GM23338 (cell line): ENCODE results near the gene DCBLD2. TPM values are rescaled to one million over a fixed set of nuclear protein-coding genes. Genes with fewer than 3 reads are reported as not detected.

Experiments
- ATAC-seq: fragments of 200-7000 bp; cut with Tn5 transposase; 3 replicates; pipeline ENCODE4 v1.9.1; 2020
- DNase-seq: peaks from one replicate; pipeline ENCODE4 v3.0.0-alpha.2; 2015; ENCODE audit warnings: low spot score
- H2AFZ ChIP-seq: fragments of 200-600 bp; sonication (generic); 2 replicates; pipeline ENCODE4 v1.8.0; 2016; ENCODE audit warnings: antibody characterized with exemption, mild to moderate bottlenecking, moderate library complexity
- H3F3A ChIP-seq: fragments of 200-600 bp; sonication (generic); replicated peaks from 2 replicates; pipeline ENCODE4 v1.8.0; 2017; ENCODE audit warnings: antibody characterized with exemption, mixed run types, low read depth
- H3K27ac ChIP-seq: fragments of 200-600 bp; sonication (generic); 2 replicates; pipeline ENCODE4 v1.6.1; 2016; ENCODE audit warnings: low read depth
- H3K27me3 ChIP-seq: fragments of 200-600 bp; sonication (generic); 2 replicates; pipeline ENCODE4 v1.8.0; 2016; ENCODE audit warnings: mild to moderate bottlenecking, mixed run types, moderate library complexity; ENCODE audit not compliant: insufficient read depth
- H3K36me3 ChIP-seq: fragments of 200-600 bp; sonication (generic); 2 replicates; pipeline ENCODE4 v1.8.0; 2016; ENCODE audit warnings: mild to moderate bottlenecking; ENCODE audit not compliant: insufficient read depth
- H3K4me1 ChIP-seq: fragments of 200-600 bp; sonication (generic); 2 replicates; pipeline ENCODE4 v1.8.0; 2016; ENCODE audit warnings: mild to moderate bottlenecking, moderate library complexity; ENCODE audit not compliant: insufficient read depth
- H3K4me2 ChIP-seq: fragments of 200-600 bp; sonication (generic); 2 replicates; pipeline ENCODE4 v1.7.1; 2017; ENCODE audit warnings: mixed run types
- H3K4me3 ChIP-seq: fragments of 200-600 bp; sonication (generic); 2 replicates; pipeline ENCODE4 v1.6.1; 2016; ENCODE audit warnings: mixed run types
- H3K79me2 ChIP-seq: fragments of 200-600 bp; sonication (generic); replicated peaks from 2 replicates; pipeline ENCODE4 v1.8.0; 2017; ENCODE audit warnings: mild to moderate bottlenecking; ENCODE audit not compliant: insufficient read depth
- H3K9me2 ChIP-seq: fragments of 200-600 bp; sonication (generic); 2 replicates; pipeline ENCODE4 v1.8.0; 2017; ENCODE audit not compliant: insufficient read depth
- H4K20me1 ChIP-seq: fragments of 200-600 bp; sonication (generic); replicated peaks from 2 replicates; pipeline ENCODE4 v1.8.0; 2017; ENCODE audit warnings: mild to moderate bottlenecking; ENCODE audit not compliant: insufficient read depth
- H3K27ac Mint-ChIP-seq: 2 replicates; pipeline ENCODE4 v1.8.0; 2020; ENCODE audit warnings: inconsistent platforms, mild to moderate bottlenecking, moderate library complexity, mixed read lengths
- H3K27me3 Mint-ChIP-seq: 3 replicates; pipeline ENCODE4 v1.8.0; 2022; ENCODE audit warnings: low read depth, mild to moderate bottlenecking, moderate library complexity, mixed read lengths, inconsistent platforms; ENCODE audit not compliant: insufficient read depth, poor library complexity
- H3K36me3 Mint-ChIP-seq: 3 replicates; pipeline ENCODE4 v1.8.0; 2021; ENCODE audit warnings: low read depth, mild to moderate bottlenecking, inconsistent platforms, moderate library complexity, mixed read lengths
- H3K4me1 Mint-ChIP-seq: 3 replicates; pipeline ENCODE4 v1.8.0; 2020; ENCODE audit warnings: mild to moderate bottlenecking, inconsistent platforms, mixed read lengths
- H3K4me3 Mint-ChIP-seq: 3 replicates; pipeline ENCODE4 v1.8.0; 2021; ENCODE audit warnings: moderate library complexity, mild to moderate bottlenecking, inconsistent platforms, mixed read lengths
- H3K9me3 Mint-ChIP-seq: 3 replicates; pipeline ENCODE4 v1.8.0; 2020; ENCODE audit warnings: moderate library complexity, mild to moderate bottlenecking, inconsistent platforms, mixed read lengths
- CREB1 ChIP-seq: fragments of 250-450 bp; sonication (Bioruptor Pico); IDR thresholded peaks from 2 replicates; pipeline ENCODE4 v1.5.0; 2020; ENCODE audit warnings: low read depth, mild to moderate bottlenecking, moderate library complexity
- CTCF ChIP-seq, 2 experiments: fragments of 200-600 bp in 1 of 2; sonication (generic) in 1 of 2; conservative IDR thresholded peaks; 2 replicates each; pipeline versions ENCODE4 v1.5.1 to v1.6.1; 2016 to 2017; ENCODE audit warnings: antibody characterized with exemption in 2 of 2, low read depth in 2 of 2, mild to moderate bottlenecking in 2 of 2, moderate library complexity in 1 of 2
- ETS1 ChIP-seq: IDR thresholded peaks from 2 replicates; pipeline ENCODE4 v1.6.1; 2016; ENCODE audit warnings: antibody characterized with exemption
- EZH2 ChIP-seq: fragments of 200-600 bp; sonication (generic); IDR thresholded peaks from one replicate; pipeline ENCODE4 v1.8.0; 2017; ENCODE audit warnings: antibody characterized with exemption, mild to moderate bottlenecking, low read depth; ENCODE audit not compliant: unreplicated experiment
- EZH2phosphoT487 ChIP-seq: fragments of 200-600 bp; sonication (generic); IDR thresholded peaks from one replicate; pipeline ENCODE4 v1.8.1; 2018; ENCODE audit warnings: antibody characterized with exemption; ENCODE audit not compliant: unreplicated experiment
- JUNB ChIP-seq: IDR thresholded peaks from one replicate; pipeline ENCODE4 v1.6.1; 2016; ENCODE audit warnings: antibody characterized with exemption; ENCODE audit not compliant: unreplicated experiment
- NANOG ChIP-seq: IDR thresholded peaks from 2 replicates; pipeline ENCODE4 v1.6.1; 2016; ENCODE audit warnings: antibody characterized with exemption, borderline replicate concordance
- POLR2AphosphoS5 ChIP-seq: IDR thresholded peaks from 2 replicates; pipeline ENCODE4 v1.6.1; 2016; ENCODE audit warnings: antibody characterized with exemption, low read depth
- REST ChIP-seq: IDR thresholded peaks from one replicate; pipeline ENCODE4 v1.6.1; 2018; ENCODE audit warnings: antibody characterized with exemption; ENCODE audit not compliant: unreplicated experiment
- STAT1 ChIP-seq: IDR thresholded peaks from one replicate; pipeline ENCODE4 v1.6.1; 2016; ENCODE audit warnings: antibody characterized with exemption; ENCODE audit not compliant: unreplicated experiment
- ZNF114 ChIP-seq: fragments of 250-450 bp; sonication (Bioruptor Pico); IDR thresholded peaks from 2 replicates; pipeline ENCODE4 v1.5.0; 2020; ENCODE audit warnings: mild to moderate bottlenecking, moderate library complexity
- ZNF331 ChIP-seq: fragments of 250-450 bp; sonication (Bioruptor Pico); IDR thresholded peaks from 2 replicates; pipeline ENCODE4 v1.5.0; 2020; ENCODE audit warnings: low read depth, mild to moderate bottlenecking, moderate library complexity
- ZNF462 ChIP-seq: fragments of 250-450 bp; sonication (Bioruptor Pico); IDR thresholded peaks from 2 replicates; pipeline ENCODE4 v1.5.0; 2020; ENCODE audit warnings: mild to moderate bottlenecking, moderate library complexity
- polyA plus RNA-seq: library from polyadenylated mRNA; unstranded; fragments of >200 nt; fragmentation: Nextera tagmentation; extraction: Ambion mirVana; gene quantifications from 2 replicates; pipeline ENCODE4 v1.2.1, GENCODE V29; 2016
- total RNA-seq: library from RNA; depleted of rRNA; stranded (reverse); fragments of >200 nt; shearing (Covaris generic); gene quantifications from 2 replicates; pipeline ENCODE4 v1.2.3, GENCODE V29; 2014

Gene DCBLD2
- total and polyA plus RNA-seq, 2 experiments from 2014 or later = 25.9 to 69.7 TPM

GRCh38 chr3:98791341-98792325 lies 109.9 kb downstream of the DCBLD2 start:
- no peak for DNase-seq

More at GRCh38 chr3:98791341-98792325, 109.9 kb downstream of the DCBLD2 start:
- Mint-ChIP-seq H3K4me3 (no peak overlapping the region), H3K4me1 (peaks cover 3% of the 10 kb centered on the region; the same call in 2 of the 3 replicates), H3K27ac (peak overlapping the region; percentile 64; the same call in 1 of the 2 replicates), H3K9me3 (no peaks in the 10 kb centered on the region), H3K36me3 (no peaks in the 10 kb centered on the region), H3K27me3 (no peaks in the 10 kb centered on the region)
- H3K79me2 ChIP-seq = no peaks in the 10 kb centered on the region
- ATAC-seq = no peak
- H3K9me2 ChIP-seq = no peaks in the 10 kb centered on the region
- no peaks in the 10 kb centered on the region for H3K4me1 ChIP-seq
- H2AFZ ChIP-seq = no peak overlapping the region
- no peaks in the 10 kb centered on the region for H3K27me3 ChIP-seq
- TF ChIP-seq CREB1 (no peak), ETS1 (no peak), NANOG (no peak), JUNB (no peak), EZH2phosphoT487 (no peak), EZH2 (no peak), STAT1 (no peak), POLR2AphosphoS5 (no peak), ZNF331 (CRISPR knock-in tag) (no peak), ZNF462 (CRISPR knock-in tag) (no peak), ZNF114 (CRISPR knock-in tag) (no peak), CTCF (conservative IDR thresholded peaks at IDR 0.05; ENCODE audit: low read depth in 2 of 2) (no peak), REST (no peak)
- H3K4me3 ChIP-seq = no peak overlapping the region
- no peaks in the 10 kb centered on the region for H4K20me1 ChIP-seq
- no peaks in the 10 kb centered on the region for H3K36me3 ChIP-seq
- H3K27ac ChIP-seq = no peak overlapping the region
- H3F3A ChIP-seq = no peaks in the 10 kb centered on the region
- no peak overlapping the region for H3K4me2 ChIP-seq
